Bronchial epithelial cell (primary cell): ENCODE data around the gene HAP1. TPM values are rescaled to one million over a fixed set of nuclear protein-coding genes. Genes with fewer than 3 reads are reported as not detected.
A peak's percentile ranks its signal among the peaks of the same experiment; 100 is the strongest.
"Not testable (repeated sequence)": the region's sequence is repeated elsewhere in the genome, so short reads cannot be mapped to it uniquely, and the experiment has no call there.

ENCODE experiments used
- DNase-seq: peaks from one replicate; pipeline ENCODE4 v3.0.0-alpha.2; 2010; ENCODE audit warnings: low read depth
- FAIRE-seq: peaks from 2 replicates; lab custom pipeline; 2011; peaks lifted over from hg19 to GRCh38; lab: Jason Lieb, UNC
- H3K27me3 ChIP-seq: 2 replicates; pipeline ENCODE4 v1.5.1; 2011; ENCODE audit warnings: low read length; ENCODE audit not compliant: control insufficient read depth, insufficient read depth
- H3K36me3 ChIP-seq: 2 replicates; pipeline ENCODE4 v1.5.1; 2011; ENCODE audit warnings: low read length; ENCODE audit not compliant: control insufficient read depth, insufficient read depth
- H3K4me3 ChIP-seq: 2 replicates; pipeline ENCODE4 v1.5.1; 2011; ENCODE audit warnings: mild to moderate bottlenecking, low read depth, low read length, control low read depth
- total RNA-seq: library from RNA; depleted of rRNA; stranded (reverse); fragments of >200 nt; gene quantifications from 2 replicates; pipeline ENCODE4 v1.2.1, GENCODE V29; 2014
- TF ChIP-seq, protein P1 (sequence below): IDR thresholded peaks from 2 replicates; pipeline ENCODE4 v1.5.1; 2011; ENCODE audit warnings: mild to moderate bottlenecking, moderate library complexity, low read length, control low read depth, inconsistent platforms; ENCODE audit not compliant: insufficient read depth, severe bottlenecking

The HAP1 gene
- total RNA-seq, 1 donor from 2014 or later: 2.6 TPM

- H3K36me3 ChIP-seq: no peaks in the 10 kb centered on the region
- DNase-seq (no peak), FAIRE-seq (no peak)
- TF ChIP-seq, protein P1, sequence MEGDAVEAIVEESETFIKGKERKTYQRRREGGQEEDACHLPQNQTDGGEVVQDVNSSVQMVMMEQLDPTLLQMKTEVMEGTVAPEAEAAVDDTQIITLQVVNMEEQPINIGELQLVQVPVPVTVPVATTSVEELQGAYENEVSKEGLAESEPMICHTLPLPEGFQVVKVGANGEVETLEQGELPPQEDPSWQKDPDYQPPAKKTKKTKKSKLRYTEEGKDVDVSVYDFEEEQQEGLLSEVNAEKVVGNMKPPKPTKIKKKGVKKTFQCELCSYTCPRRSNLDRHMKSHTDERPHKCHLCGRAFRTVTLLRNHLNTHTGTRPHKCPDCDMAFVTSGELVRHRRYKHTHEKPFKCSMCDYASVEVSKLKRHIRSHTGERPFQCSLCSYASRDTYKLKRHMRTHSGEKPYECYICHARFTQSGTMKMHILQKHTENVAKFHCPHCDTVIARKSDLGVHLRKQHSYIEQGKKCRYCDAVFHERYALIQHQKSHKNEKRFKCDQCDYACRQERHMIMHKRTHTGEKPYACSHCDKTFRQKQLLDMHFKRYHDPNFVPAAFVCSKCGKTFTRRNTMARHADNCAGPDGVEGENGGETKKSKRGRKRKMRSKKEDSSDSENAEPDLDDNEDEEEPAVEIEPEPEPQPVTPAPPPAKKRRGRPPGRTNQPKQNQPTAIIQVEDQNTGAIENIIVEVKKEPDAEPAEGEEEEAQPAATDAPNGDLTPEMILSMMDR: no peak
- H3K4me3 ChIP-seq: no peak overlapping the region
- H3K27me3 ChIP-seq: no peaks in the 10 kb centered on the region
These were observed 29.0 kb downstream of the HAP1 start for GRCh38 chr17:41705271-41705991.

GRCh38 chr17:41702712-41703111 lies 31.7 kb downstream of the HAP1 start:
- FAIRE-seq (no peak), DNase-seq (no peak)
- Histone ChIP-seq H3K4me3 (no peak overlapping the region), H3K36me3 (no peaks in the 10 kb centered on the region), H3K27me3 (no peaks in the 10 kb centered on the region)
- TF ChIP-seq, protein P1: no peak

- H3K4me3 ChIP-seq: not testable (repeated sequence)
These were observed 33.6 kb downstream of the HAP1 start for GRCh38 chr17:41700843-41701242.

GRCh38 chr17:41697122-41697962 lies 37.1 kb downstream of the HAP1 start:
- Histone ChIP-seq H3K36me3 (no peaks in the 10 kb centered on the region), H3K4me3 (no peak overlapping the region), H3K27me3 (no peaks in the 10 kb centered on the region)
- DNase-seq (no peak), FAIRE-seq (no peak)
- TF ChIP-seq, protein P1: no peak

More at GRCh38 chr17:41700843-41701242, 33.6 kb downstream of the HAP1 start:
- H3K27me3 ChIP-seq, H3K36me3 ChIP-seq, FAIRE-seq, DNase-seq: not testable (repeated sequence)

DNA sequence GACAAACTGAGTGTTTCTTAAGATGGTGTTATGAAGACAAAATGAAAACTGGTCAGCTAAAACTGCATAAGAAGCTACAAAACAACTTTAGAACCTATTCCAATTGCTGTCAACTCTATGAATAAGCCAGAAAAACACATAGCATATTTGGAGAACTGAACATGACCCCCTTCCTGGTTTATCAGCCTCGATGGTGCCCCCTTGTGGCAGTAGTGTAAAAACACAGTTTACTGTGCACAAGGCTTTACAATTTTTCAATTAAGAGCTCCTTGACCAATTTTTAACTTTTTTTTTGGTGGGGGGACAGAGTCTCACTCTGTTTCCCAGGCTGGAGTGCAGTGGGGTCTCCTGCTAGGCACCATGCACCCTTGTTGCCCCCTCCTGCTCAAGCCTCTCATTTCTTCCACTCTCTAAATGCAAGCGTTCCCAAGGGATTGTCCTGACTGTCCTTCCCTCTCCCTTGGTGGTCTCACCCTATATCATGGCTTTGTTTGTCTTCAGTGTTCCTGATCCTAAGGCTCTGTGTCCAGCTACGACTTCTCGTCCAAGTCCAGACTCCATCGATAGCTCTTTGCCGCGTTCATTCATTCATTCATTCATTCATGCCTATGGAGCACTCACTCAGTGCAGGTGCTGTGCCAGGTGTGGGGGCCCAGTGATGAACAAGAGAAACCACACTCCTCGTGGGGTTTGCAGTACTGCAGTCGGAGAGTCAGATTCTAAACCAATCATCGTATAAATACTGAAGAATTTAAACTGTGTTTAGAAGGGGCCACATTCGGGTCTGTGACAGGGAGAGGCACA lies 38.3 kb downstream of the HAP1 start:
- DNase-seq (peak; percentile 67), FAIRE-seq (no peak)
- no peaks in the 10 kb centered on the region for H3K36me3 ChIP-seq
- no peak overlapping the region for H3K4me3 ChIP-seq
- TF ChIP-seq, protein P1: peak; percentile 69
- no peaks in the 10 kb centered on the region for H3K27me3 ChIP-seq

- DNase-seq: no peak
- Histone ChIP-seq H3K4me3 (no peak overlapping the region), H3K27me3 (no peaks in the 10 kb centered on the region), H3K36me3 (peaks cover 4% of the 10 kb centered on the region)
- TF ChIP-seq, protein P1: no peak
- FAIRE-seq: no peak
These were observed 39.2 kb downstream of the HAP1 start for GRCh38 chr17:41695134-41695661.
